Large intestine (tissue), 3 donors: ENCODE results near the gene SLC38A1. TPM values are rescaled to one million over a fixed set of nuclear protein-coding genes. Genes with fewer than 3 reads are reported as not detected.
A peak's percentile ranks its signal among the peaks of the same experiment; 100 is the strongest.

Experiments
- DNase-seq, 2 donors: peaks; one replicate each; pipeline versions ENCODE4 v3.0.0 to v3.0.0-alpha.2; 2013
- H3K27ac ChIP-seq: one replicate; pipeline ENCODE4 v1.5.1; 2013; ENCODE audit warnings: low read length
- H3K27me3 ChIP-seq: 2 replicates; pipeline ENCODE4 v1.6.1; 2013; ENCODE audit warnings: low read length; ENCODE audit not compliant: control insufficient read depth, insufficient read depth
- H3K36me3 ChIP-seq: 2 replicates; pipeline ENCODE4 v1.6.1; 2013; ENCODE audit warnings: low read length; ENCODE audit not compliant: control insufficient read depth, insufficient read depth
- H3K4me1 ChIP-seq: one replicate; pipeline ENCODE4 v1.6.1; 2013; ENCODE audit warnings: low read length; ENCODE audit not compliant: control insufficient read depth, insufficient read depth
- H3K4me3 ChIP-seq: one replicate; pipeline ENCODE4 v1.5.1; 2013; ENCODE audit warnings: low read length
- H3K9me3 ChIP-seq: one replicate; pipeline ENCODE4 v1.6.1; 2013; ENCODE audit warnings: mild to moderate bottlenecking, low read depth, low read length, moderate library complexity; ENCODE audit not compliant: control insufficient read depth
- WGBS: methylation state at CpG from one replicate; pipeline ENCODE4 v1.1.5; 2013; ENCODE audit warnings: low lambda C conversion rate; ENCODE audit not compliant: insufficient coverage; 5-methylcytosine and 5-hydroxymethylcytosine counted together
- polyA plus RNA-seq: library from polyadenylated mRNA; unstranded; fragments of 120-200 nt; gene quantifications from one replicate; pipeline ENCODE4 v1.2.1, GENCODE V29; 2013

SLC38A1 gene
- polyA plus RNA-seq, 1 donor = 52.9 TPM

DNA sequence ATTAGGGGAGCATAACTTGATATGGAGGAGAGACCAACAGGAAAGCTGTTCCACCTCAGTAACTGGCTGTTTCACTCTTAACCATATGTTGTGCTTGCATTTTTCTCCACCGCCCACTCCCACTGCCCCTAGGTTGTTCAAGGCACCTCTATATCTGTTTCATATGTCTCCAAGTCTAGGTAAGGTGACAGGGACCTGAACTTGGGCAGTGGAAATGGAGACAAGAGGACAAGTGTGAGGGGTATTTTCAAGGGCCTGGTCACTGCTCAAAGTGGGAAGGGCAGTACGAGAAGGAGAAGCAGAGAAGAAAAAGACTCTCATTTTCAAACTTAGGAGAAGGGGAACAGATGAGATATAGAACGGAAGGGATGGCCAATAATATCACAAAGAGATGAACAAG, 3.1 kb downstream of the SLC38A1 start:
- Histone ChIP-seq H3K27ac (no peak overlapping the region), H3K27me3 (peaks cover 26% of the 10 kb centered on the region), H3K4me1 (peaks cover 21% of the 10 kb centered on the region), H3K9me3 (no peaks in the 10 kb centered on the region), H3K4me3 (no peak overlapping the region), H3K36me3 (no peaks in the 10 kb centered on the region)
- no peak for DNase-seq
- WGBS = no CpG with 5 or more reads among the region's 3 CpGs

GRCh38 chr12:46265102-46265501, 3.7 kb downstream of the SLC38A1 start:
- no peak for DNase-seq
- H3K27ac ChIP-seq = no peak overlapping the region
- peaks cover 24% of the 10 kb centered on the region for H3K4me1 ChIP-seq
- peaks cover 26% of the 10 kb centered on the region for H3K27me3 ChIP-seq
- H3K36me3 ChIP-seq = no peaks in the 10 kb centered on the region
- H3K4me3 ChIP-seq = no peak overlapping the region
- no peaks in the 10 kb centered on the region for H3K9me3 ChIP-seq

DNA sequence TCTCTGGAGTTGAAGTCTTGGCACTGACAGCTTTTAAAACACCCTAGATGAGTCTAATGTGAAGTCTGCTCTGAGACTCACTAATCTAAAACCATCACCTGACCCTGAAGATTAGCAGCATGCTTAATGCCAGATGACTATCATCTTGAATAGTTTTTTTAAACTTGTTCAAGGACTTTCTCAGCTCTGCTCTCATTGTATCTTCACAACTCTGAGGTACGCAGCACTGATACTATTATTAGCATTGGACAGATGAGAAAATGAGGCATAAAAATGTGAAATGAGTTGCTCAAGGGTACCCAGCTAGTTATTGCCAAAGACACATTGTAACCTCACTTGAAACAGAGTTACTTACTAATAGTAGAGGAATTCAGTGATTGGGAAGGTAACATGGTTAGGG, 4.8 kb downstream of the SLC38A1 start:
- Histone ChIP-seq H3K4me3 (no peak overlapping the region), H3K27ac (no peak overlapping the region), H3K36me3 (no peaks in the 10 kb centered on the region), H3K4me1 (peaks cover 31% of the 10 kb centered on the region), H3K9me3 (no peaks in the 10 kb centered on the region), H3K27me3 (peaks cover 19% of the 10 kb centered on the region)
- no CpG with 5 or more reads among the region's 1 CpG for whole genome bisulfite sequencing
- no peak for DNase-seq

GRCh38 chr12:46263140-46264016, 5.5 kb downstream of the SLC38A1 start:
- 79% methylated on average over 3 of the region's 6 CpGs for WGBS
- H3K9me3 ChIP-seq = no peaks in the 10 kb centered on the region
- no peaks in the 10 kb centered on the region for H3K36me3 ChIP-seq
- H3K27me3 ChIP-seq = peaks cover 16% of the 10 kb centered on the region
- no peak overlapping the region for H3K4me3 ChIP-seq
- peaks cover 31% of the 10 kb centered on the region for H3K4me1 ChIP-seq
- H3K27ac ChIP-seq = no peak overlapping the region
- DNase-seq = no peak

- peaks cover 31% of the 10 kb centered on the region for H3K4me1 ChIP-seq
- WGBS = 100% methylated on average over 1 of the region's 2 CpGs
- peaks cover under 1% of the 10 kb centered on the region for H3K27me3 ChIP-seq
Observed at GRCh38 chr12:46261646-46262045, 7.2 kb downstream of the SLC38A1 start.

DNA sequence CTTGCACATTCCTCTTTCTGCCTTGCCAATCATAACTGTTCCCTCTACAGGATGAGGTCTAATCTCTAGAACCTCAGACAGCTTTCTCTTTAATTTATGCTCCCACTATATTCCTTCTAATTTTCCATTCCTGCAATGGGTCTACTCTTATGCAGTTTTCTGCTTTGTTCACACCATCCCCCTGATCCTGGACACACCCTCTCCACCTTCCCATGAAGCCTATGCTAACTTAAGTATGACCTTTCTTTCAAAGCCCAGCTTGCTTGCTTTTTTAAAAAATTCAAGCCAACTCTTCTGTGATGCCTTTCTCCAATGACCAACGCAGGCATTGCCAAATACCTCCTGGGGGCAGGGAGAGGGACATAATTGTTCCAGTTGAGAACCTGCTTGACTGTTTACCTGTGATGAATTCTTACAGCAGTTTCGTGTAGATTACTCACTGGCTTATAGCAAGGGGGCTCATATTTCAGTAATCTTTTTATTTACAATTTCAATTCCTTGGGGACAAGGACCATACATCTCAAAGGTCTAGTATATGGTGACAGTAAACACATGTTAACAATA, 7.8 kb downstream of the SLC38A1 start:
- no peak for DNase-seq
- Histone ChIP-seq H3K4me1 (peaks cover 28% of the 10 kb centered on the region), H3K27me3 (no peaks in the 10 kb centered on the region), H3K9me3 (no peaks in the 10 kb centered on the region), H3K27ac (peak overlapping the region; percentile 71), H3K36me3 (no peaks in the 10 kb centered on the region), H3K4me3 (no peak overlapping the region)
- no CpG with 5 or more reads among the region's 2 CpGs for WGBS

More at GRCh38 chr12:46261646-46262045, 7.2 kb downstream of the SLC38A1 start:
- H3K36me3 ChIP-seq = no peaks in the 10 kb centered on the region
- no peak overlapping the region for H3K27ac ChIP-seq
- no peak overlapping the region for H3K4me3 ChIP-seq
- no peaks in the 10 kb centered on the region for H3K9me3 ChIP-seq
- no peak for DNase-seq

- H3K36me3 ChIP-seq = no peaks in the 10 kb centered on the region
- H3K27me3 ChIP-seq = no peaks in the 10 kb centered on the region
- H3K4me1 ChIP-seq = peaks cover 24% of the 10 kb centered on the region
- WGBS = 46% methylated on average over 2 of the region's 5 CpGs
- peak; percentile 58 to 78 for DNase-seq
- no peaks in the 10 kb centered on the region for H3K9me3 ChIP-seq
- H3K27ac ChIP-seq = peak overlapping the region; percentile 71
- H3K4me3 ChIP-seq = no peak overlapping the region
Observed at GRCh38 chr12:46260124-46260912, 8.5 kb downstream of the SLC38A1 start.

DNA sequence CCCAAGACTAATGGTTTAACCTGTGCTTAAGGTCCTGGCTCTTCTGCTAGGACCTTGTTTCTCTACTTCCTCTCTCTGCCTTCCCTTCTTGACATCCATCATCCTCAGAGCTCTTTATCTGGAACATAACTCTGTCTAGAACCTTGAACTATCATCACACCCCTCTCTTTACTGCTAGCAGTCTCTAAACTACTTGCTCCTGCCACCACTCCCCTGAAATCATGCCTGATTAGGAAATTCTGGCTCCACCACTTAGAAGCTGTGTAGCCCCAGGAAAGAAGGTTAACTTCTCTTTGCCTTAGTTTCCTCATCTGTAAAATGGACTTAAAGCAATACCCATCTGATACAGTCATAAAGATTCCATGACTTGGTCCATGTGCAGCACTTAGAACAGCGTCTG, 9.1 kb downstream of the SLC38A1 start:
- H3K27ac ChIP-seq = peak overlapping the region; percentile 71
- H3K36me3 ChIP-seq = no peaks in the 10 kb centered on the region
- peaks cover 24% of the 10 kb centered on the region for H3K4me1 ChIP-seq
- H3K4me3 ChIP-seq = no peak overlapping the region
- no peaks in the 10 kb centered on the region for H3K27me3 ChIP-seq
- DNase-seq = peak in 1 of 2 donors; percentile 13
- no peaks in the 10 kb centered on the region for H3K9me3 ChIP-seq
- no CpG with 5 or more reads among the region's 1 CpG for WGBS

DNA sequence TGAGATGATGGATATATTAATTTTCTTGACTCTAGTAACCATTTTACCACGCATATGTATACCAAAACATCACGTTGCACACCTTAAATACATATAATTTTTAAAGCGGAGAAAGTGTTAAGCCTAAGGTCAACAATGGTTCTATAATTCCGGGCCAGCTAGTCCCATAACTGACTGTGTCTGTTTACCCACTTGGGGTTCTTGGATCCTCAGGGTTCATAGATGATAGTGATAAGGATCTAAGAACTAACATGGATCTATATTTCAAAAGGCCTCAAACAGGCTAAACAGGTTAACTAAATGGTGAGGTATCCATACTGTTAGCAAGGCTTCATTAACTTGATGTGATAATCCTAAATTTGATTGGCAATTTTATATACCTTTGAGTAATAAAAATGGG, 9.8 kb downstream of the SLC38A1 start:
- H3K27ac ChIP-seq = no peak overlapping the region
- no peak overlapping the region for H3K4me3 ChIP-seq
- no peaks in the 10 kb centered on the region for H3K9me3 ChIP-seq
- peaks cover 24% of the 10 kb centered on the region for H3K4me1 ChIP-seq
- peaks cover 2% of the 10 kb centered on the region for H3K36me3 ChIP-seq
- H3K27me3 ChIP-seq = no peaks in the 10 kb centered on the region
- DNase-seq = no peak
- WGBS = no CpG with 5 or more reads among the region's 4 CpGs

DNA sequence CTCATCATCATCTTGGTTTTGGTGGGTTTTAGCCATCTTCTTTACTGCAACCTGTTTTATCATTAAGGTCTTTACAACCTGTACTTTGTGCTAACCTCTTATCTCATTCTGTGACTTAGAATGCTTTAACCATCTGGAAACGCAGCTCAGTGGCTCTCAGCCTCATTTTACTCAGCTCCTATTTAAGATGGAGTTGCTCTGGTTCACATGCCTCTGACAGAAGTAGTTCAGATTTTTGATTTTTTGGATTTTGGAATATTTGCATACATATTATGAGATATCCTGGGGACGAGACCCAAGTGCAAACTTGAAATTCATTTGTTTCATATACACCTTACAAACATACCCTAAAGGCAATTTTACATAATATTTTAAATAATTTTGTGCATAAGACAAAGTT, 10.7 kb downstream of the SLC38A1 start:
- peaks cover 24% of the 10 kb centered on the region for H3K4me1 ChIP-seq
- H3K4me3 ChIP-seq = no peak overlapping the region
- H3K27me3 ChIP-seq = no peaks in the 10 kb centered on the region
- no peaks in the 10 kb centered on the region for H3K9me3 ChIP-seq
- H3K27ac ChIP-seq = no peak overlapping the region
- DNase-seq = no peak
- 75% methylated on average over 1 of the region's 2 CpGs for WGBS
- H3K36me3 ChIP-seq = peaks cover 2% of the 10 kb centered on the region
